Heart left ventricle (tissue), 13 donors: ENCODE results near the gene SLX4IP.

Experiments
- CTCF ChIP-seq, 12 donors: fragments of 200-600 bp; sonication (generic) in 4 of 12; IDR thresholded peaks; one replicate each; pipeline versions ENCODE4 v1.5.0 to v1.8.0; 2018 to 2022; ENCODE audit warnings: antibody characterized with exemption in 12 of 12, mild to moderate bottlenecking in 5 of 12
- POLR2A ChIP-seq, 2 donors: fragments of 450-650 bp; IDR thresholded peaks; one replicate each; pipeline ENCODE4 v1.6.1; 2017; ENCODE audit warnings: antibody characterized with exemption in 2 of 2, mild to moderate bottlenecking in 2 of 2, moderate library complexity in 2 of 2
- donor health status: ischemic (EF 13 %, LVEDD 7.1; RV severe dilation, severe dysfunction).
- donor health status: DM: no; HTN: yes; CAD: no.
- donor health status: DM: no; HTN: no; CAD: no.
- donor health status: ischemic (EF 25% LVEDD 6.9; RV normal size, moderate dysfunction).
- donor health status: ischemic (EF 25% LVEDD 5.7; RV mildly dilated, moderate dysfunction).
- donor health status: ischemic (EF 35%, LVEDD 5.7; RV mildly dilated, moderate dysfunction).
- donor health status: nonischemic (EF 11% LVEDD 7.7; RV severe dilation, severe dysfunction).
- donor health status: DM: yes; HTN: yes; CAD: no.
- donor health status: PGD.
- donor health status: ischemic (EF 29% LVEDD 5.4; RV normal size, mild dysfunction).
- donor health status: nonischemic (EF 23%, LVEDD 6.1; RV moderate dilation, normal function).

- TF ChIP-seq CTCF (IDR thresholded peaks at IDR 0.05) (no peak), POLR2A (IDR thresholded peaks at IDR 0.05) (no peak)
Observed at GRCh38 chr20:10522328-10522727, 87.2 kb downstream of the SLX4IP start.
